H1 (cell line): ENCODE data around the gene KCNMB1. TPM values are rescaled to one million over a fixed set of nuclear protein-coding genes. Genes with fewer than 3 reads are reported as not detected.

Experiments used
- CHD1 ChIP-seq: IDR thresholded peaks from 2 replicates; pipeline ENCODE4 v1.6.1; 2012; ENCODE audit warnings: low read depth, low read length, improper control_type of control experiment
- CHD2 ChIP-seq: IDR thresholded peaks from 2 replicates; pipeline ENCODE4 v1.6.1; 2012; ENCODE audit warnings: low read length, improper control_type of control experiment
- RAD21 ChIP-seq, 2 experiments: IDR thresholded peaks in 1 of 2; conservative IDR thresholded peaks in 1 of 2; 2 replicates each; pipeline ENCODE4 v1.6.1; 2011; ENCODE audit warnings: low read depth in 2 of 2, low read length in 2 of 2, improper control_type of control experiment in 1 of 2, inconsistent platforms in 1 of 2, mild to moderate bottlenecking in 1 of 2, moderate library complexity in 1 of 2
- RXRA ChIP-seq: IDR thresholded peaks from 2 replicates; pipeline ENCODE4 v1.6.1; 2011; ENCODE audit warnings: low read depth, mild to moderate bottlenecking, low read length, moderate library complexity; ENCODE audit not compliant: insufficient read depth
- SIN3A ChIP-seq, 2 experiments: IDR thresholded peaks in 1 of 2; conservative IDR thresholded peaks in 1 of 2; 2 replicates each; pipeline ENCODE4 v1.6.1; 2011 to 2012; ENCODE audit warnings: low read length in 2 of 2, improper control_type of control experiment in 1 of 2, low read depth in 1 of 2, mild to moderate bottlenecking in 1 of 2
- TAF7 ChIP-seq: optimal IDR thresholded peaks from 2 replicates; pipeline ENCODE3; 2011; ENCODE audit warnings: low read depth, mild to moderate bottlenecking, inconsistent platforms, low read length, moderate library complexity, borderline replicate concordance
- polyA plus RNA-seq, 7 experiments: library from polyadenylated mRNA; depleted of rRNA in 3 of 7; stranded (reverse) in 5 of 7; unstranded in 2 of 7; fragments of >200 nt in 5 of 7; fragments of 200-250 nt in 2 of 7; gene quantifications; 1 replicate in 5 of 7; 2 replicates in 1 of 7; 4 replicates in 1 of 7; pipeline versions ENCODE4 v1.2.1 to v1.2.3, GENCODE V29; 2011 to 2013; ENCODE audit warnings: missing spikeins in 2 of 7, mixed read lengths in 2 of 7
- total RNA-seq: library from RNA; stranded (reverse); fragmentation: NEBNext Ultra II Directional; extraction: Animal tissue kit (Norgen Biotek cat#: 25700); gene quantifications from 2 replicates; pipeline ENCODE4 v1.2.1, GENCODE V29; 2021
- TF ChIP-seq, protein P1 (sequence below): fragments of 300-600 bp; sonication (generic); IDR thresholded peaks from 2 replicates; pipeline ENCODE4 v1.7.1; 2012; ENCODE audit warnings: low read length, moderate library complexity, mild to moderate bottlenecking, inconsistent platforms; ENCODE audit not compliant: insufficient replicate concordance
- TF ChIP-seq, protein P2 (sequence below): IDR thresholded peaks from 2 replicates; pipeline ENCODE4 v1.6.1; 2012; ENCODE audit warnings: inconsistent platforms

Gene KCNMB1
- total and polyA plus RNA-seq, 2 of the 8 experiments (the other 6 are each of a cell fraction or from before 2014, with no cell fraction given): 0.08 to 0.19 TPM

DNA sequence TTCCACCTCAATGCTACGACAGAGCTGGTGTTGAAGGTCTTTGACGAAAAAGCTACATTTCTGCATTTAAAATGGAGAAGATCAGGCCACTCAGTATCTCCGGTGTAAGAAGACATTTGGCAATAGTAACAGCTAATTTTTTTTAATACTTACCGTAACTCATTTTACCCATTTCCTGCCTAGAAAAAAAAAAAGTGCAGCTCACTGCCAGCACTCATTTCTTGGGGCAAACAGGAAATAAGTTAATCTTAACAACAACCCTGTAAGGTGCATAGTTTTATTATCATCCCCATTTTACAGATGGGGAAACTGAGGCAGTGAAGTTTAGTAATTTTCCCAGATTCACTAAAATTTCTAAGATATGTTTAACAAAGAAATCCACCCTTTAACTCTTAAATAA, 27.4 kb upstream of the KCNMB1 start (continued):
- TF ChIP-seq, protein P1, sequence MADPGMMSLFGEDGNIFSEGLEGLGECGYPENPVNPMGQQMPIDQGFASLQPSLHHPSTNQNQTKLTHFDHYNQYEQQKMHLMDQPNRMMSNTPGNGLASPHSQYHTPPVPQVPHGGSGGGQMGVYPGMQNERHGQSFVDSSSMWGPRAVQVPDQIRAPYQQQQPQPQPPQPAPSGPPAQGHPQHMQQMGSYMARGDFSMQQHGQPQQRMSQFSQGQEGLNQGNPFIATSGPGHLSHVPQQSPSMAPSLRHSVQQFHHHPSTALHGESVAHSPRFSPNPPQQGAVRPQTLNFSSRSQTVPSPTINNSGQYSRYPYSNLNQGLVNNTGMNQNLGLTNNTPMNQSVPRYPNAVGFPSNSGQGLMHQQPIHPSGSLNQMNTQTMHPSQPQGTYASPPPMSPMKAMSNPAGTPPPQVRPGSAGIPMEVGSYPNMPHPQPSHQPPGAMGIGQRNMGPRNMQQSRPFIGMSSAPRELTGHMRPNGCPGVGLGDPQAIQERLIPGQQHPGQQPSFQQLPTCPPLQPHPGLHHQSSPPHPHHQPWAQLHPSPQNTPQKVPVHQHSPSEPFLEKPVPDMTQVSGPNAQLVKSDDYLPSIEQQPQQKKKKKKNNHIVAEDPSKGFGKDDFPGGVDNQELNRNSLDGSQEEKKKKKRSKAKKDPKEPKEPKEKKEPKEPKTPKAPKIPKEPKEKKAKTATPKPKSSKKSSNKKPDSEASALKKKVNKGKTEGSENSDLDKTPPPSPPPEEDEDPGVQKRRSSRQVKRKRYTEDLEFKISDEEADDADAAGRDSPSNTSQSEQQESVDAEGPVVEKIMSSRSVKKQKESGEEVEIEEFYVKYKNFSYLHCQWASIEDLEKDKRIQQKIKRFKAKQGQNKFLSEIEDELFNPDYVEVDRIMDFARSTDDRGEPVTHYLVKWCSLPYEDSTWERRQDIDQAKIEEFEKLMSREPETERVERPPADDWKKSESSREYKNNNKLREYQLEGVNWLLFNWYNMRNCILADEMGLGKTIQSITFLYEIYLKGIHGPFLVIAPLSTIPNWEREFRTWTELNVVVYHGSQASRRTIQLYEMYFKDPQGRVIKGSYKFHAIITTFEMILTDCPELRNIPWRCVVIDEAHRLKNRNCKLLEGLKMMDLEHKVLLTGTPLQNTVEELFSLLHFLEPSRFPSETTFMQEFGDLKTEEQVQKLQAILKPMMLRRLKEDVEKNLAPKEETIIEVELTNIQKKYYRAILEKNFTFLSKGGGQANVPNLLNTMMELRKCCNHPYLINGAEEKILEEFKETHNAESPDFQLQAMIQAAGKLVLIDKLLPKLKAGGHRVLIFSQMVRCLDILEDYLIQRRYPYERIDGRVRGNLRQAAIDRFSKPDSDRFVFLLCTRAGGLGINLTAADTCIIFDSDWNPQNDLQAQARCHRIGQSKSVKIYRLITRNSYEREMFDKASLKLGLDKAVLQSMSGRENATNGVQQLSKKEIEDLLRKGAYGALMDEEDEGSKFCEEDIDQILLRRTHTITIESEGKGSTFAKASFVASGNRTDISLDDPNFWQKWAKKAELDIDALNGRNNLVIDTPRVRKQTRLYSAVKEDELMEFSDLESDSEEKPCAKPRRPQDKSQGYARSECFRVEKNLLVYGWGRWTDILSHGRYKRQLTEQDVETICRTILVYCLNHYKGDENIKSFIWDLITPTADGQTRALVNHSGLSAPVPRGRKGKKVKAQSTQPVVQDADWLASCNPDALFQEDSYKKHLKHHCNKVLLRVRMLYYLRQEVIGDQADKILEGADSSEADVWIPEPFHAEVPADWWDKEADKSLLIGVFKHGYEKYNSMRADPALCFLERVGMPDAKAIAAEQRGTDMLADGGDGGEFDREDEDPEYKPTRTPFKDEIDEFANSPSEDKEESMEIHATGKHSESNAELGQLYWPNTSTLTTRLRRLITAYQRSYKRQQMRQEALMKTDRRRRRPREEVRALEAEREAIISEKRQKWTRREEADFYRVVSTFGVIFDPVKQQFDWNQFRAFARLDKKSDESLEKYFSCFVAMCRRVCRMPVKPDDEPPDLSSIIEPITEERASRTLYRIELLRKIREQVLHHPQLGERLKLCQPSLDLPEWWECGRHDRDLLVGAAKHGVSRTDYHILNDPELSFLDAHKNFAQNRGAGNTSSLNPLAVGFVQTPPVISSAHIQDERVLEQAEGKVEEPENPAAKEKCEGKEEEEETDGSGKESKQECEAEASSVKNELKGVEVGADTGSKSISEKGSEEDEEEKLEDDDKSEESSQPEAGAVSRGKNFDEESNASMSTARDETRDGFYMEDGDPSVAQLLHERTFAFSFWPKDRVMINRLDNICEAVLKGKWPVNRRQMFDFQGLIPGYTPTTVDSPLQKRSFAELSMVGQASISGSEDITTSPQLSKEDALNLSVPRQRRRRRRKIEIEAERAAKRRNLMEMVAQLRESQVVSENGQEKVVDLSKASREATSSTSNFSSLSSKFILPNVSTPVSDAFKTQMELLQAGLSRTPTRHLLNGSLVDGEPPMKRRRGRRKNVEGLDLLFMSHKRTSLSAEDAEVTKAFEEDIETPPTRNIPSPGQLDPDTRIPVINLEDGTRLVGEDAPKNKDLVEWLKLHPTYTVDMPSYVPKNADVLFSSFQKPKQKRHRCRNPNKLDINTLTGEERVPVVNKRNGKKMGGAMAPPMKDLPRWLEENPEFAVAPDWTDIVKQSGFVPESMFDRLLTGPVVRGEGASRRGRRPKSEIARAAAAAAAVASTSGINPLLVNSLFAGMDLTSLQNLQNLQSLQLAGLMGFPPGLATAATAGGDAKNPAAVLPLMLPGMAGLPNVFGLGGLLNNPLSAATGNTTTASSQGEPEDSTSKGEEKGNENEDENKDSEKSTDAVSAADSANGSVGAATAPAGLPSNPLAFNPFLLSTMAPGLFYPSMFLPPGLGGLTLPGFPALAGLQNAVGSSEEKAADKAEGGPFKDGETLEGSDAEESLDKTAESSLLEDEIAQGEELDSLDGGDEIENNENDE: no peak
- TF ChIP-seq SIN3A (conservative IDR thresholded peaks at IDR 0.05 in 1 of 2, IDR thresholded peaks at IDR 0.05 in 1 of 2; ENCODE audit: low read depth in 1 of 2, low read length in 2 of 2): no peak
- TF ChIP-seq, protein P2, sequence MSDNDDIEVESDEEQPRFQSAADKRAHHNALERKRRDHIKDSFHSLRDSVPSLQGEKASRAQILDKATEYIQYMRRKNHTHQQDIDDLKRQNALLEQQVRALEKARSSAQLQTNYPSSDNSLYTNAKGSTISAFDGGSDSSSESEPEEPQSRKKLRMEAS: no peak
- TF ChIP-seq TAF7: no peak
- no peak for TF ChIP-seq CHD1
- TF ChIP-seq RAD21 (IDR thresholded peaks at IDR 0.05 in 1 of 2, conservative IDR thresholded peaks at IDR 0.05 in 1 of 2; ENCODE audit: low read depth in 2 of 2, low read length in 2 of 2): no peak
- no peak for TF ChIP-seq RXRA
- no peak for TF ChIP-seq CHD2
